Esophagus squamous epithelium (tissue), 4 donors: ENCODE data around the gene GREB1.

ENCODE experiments used
- CTCF ChIP-seq, 6 experiments: fragments of 450-650 bp in 4 of 6; fragments of 200-600 bp in 2 of 6; sonication (generic) in 2 of 6; IDR thresholded peaks; one replicate each; pipeline ENCODE4 v1.5.1; 2016 to 2019; ENCODE audit warnings: antibody characterized with exemption in 6 of 6, mild to moderate bottlenecking in 4 of 6, moderate library complexity in 4 of 6
- POLR2A ChIP-seq, 4 donors: fragments of 450-650 bp; IDR thresholded peaks; one replicate each; pipeline ENCODE4 v1.6.1; 2017; ENCODE audit warnings: antibody characterized with exemption in 4 of 4, mild to moderate bottlenecking in 4 of 4, moderate library complexity in 3 of 4

- no peak for TF ChIP-seq CTCF (IDR thresholded peaks at IDR 0.05)
- TF ChIP-seq POLR2A (IDR thresholded peaks at IDR 0.05), result no peak
These were observed 26.3 kb upstream of the GREB1 start for GRCh38 chr2:11507517-11507916.
